GM23248 (cell line): Measurements from ENCODE around the gene NOTO.

Source experiments
- EZH2 ChIP-seq: fragments of 200-600 bp; sonication (generic); IDR thresholded peaks from 2 replicates; pipeline ENCODE4 v1.6.1; 2018; ENCODE audit warnings: antibody characterized with exemption, mild to moderate bottlenecking; ENCODE audit not compliant: insufficient read depth, poor library complexity, severe bottlenecking
- EZH2phosphoT487 ChIP-seq: fragments of 200-600 bp; sonication (generic); IDR thresholded peaks from 2 replicates; pipeline ENCODE4 v1.6.1; 2018; ENCODE audit warnings: antibody characterized with exemption, moderate library complexity, mild to moderate bottlenecking, low read depth; ENCODE audit not compliant: insufficient read depth

DNA sequence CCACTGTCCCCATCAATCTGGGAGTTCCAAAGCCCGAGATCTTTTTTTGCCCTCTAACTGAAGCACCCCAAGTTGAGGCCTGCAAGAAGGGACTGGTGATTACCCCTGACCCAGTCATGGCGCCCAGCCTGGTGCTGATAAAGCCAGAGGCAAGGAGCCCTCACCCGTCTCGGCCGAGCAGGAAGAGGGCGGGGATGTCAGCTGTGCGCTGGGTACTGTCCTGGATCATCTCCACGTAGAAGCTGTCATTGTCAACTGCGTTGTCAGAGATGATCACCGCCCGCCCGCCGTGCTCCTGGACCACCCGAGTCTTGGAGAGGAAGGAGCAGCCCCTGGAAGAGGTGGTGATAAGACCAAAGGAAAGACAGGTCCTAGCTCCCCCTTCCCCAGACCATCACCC, 26.3 kb downstream of the NOTO start:
- TF ChIP-seq EZH2 (no peak), EZH2phosphoT487 (no peak)
